Astrocyte of the spinal cord (primary cell): ENCODE results near the gene LSG1.

Experiments
- DNase-seq: peaks from one replicate; pipeline ENCODE4 v3.0.0; 2011; ENCODE audit warnings: low read depth, low spot score
- H3K4me3 ChIP-seq: 2 replicates; pipeline ENCODE4 v1.5.1; 2011; ENCODE audit warnings: low read depth, mild to moderate bottlenecking, low read length, moderate library complexity
- in situ Hi-C: cut with HindIII; loops from 2 replicates; pipeline ENCODE4 v1.10.0; 2017; ENCODE audit warnings: low sequenced_read_pairs
- TF ChIP-seq, protein P1 (sequence below): IDR thresholded peaks from 2 replicates; pipeline ENCODE4 v1.5.1; 2012; ENCODE audit warnings: low read depth, mild to moderate bottlenecking, low read length, inconsistent platforms

The LSG1 gene

DNA sequence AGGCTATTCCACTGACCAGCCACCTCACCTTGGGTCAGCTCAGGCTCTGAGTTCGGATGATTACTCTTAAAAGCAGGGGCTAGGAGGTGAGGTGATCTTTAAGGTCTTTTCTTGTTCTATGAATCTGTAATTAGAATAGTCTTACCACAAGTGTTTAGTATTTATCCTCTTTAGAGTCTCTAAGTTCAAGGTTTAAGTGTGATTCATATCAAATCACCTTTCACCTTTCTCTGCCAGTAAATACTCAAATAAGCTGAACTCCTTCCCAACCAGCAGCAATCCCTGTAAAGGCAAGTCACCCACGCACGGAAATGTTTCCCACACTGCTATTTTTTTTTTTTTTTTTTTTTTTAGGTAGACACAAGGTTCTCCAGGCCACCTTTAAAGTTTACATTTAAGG is 24.2 kb downstream of the LSG1 start:
- in situ Hi-C loops = no loop called here
- no peak for DNase-seq
- TF ChIP-seq, protein P1, sequence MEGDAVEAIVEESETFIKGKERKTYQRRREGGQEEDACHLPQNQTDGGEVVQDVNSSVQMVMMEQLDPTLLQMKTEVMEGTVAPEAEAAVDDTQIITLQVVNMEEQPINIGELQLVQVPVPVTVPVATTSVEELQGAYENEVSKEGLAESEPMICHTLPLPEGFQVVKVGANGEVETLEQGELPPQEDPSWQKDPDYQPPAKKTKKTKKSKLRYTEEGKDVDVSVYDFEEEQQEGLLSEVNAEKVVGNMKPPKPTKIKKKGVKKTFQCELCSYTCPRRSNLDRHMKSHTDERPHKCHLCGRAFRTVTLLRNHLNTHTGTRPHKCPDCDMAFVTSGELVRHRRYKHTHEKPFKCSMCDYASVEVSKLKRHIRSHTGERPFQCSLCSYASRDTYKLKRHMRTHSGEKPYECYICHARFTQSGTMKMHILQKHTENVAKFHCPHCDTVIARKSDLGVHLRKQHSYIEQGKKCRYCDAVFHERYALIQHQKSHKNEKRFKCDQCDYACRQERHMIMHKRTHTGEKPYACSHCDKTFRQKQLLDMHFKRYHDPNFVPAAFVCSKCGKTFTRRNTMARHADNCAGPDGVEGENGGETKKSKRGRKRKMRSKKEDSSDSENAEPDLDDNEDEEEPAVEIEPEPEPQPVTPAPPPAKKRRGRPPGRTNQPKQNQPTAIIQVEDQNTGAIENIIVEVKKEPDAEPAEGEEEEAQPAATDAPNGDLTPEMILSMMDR = no peak
- no peak overlapping the region for H3K4me3 ChIP-seq

DNA sequence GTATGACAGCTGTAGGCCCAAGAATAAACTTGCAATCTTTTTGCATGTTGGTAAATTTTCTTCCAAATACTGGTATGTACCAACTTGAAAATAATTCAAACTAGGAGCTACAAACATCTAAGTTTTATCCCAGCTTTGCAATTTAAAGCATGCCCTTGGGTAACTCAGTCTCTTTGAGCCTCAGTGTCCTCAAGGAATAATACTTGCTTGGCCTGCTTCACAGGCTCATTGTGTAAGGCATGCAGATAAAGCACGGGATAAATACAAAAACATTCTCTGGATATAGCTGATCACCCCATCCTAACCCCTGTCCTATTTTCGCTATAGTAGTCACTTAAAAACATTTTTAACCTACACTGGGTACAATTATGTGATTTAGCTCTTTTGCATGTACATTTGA is 29.2 kb downstream of the LSG1 start:
- TF ChIP-seq, protein P1 = no peak
- no peak overlapping the region for H3K4me3 ChIP-seq
- no peak for DNase-seq
- in situ Hi-C loops = no loop called here

DNA sequence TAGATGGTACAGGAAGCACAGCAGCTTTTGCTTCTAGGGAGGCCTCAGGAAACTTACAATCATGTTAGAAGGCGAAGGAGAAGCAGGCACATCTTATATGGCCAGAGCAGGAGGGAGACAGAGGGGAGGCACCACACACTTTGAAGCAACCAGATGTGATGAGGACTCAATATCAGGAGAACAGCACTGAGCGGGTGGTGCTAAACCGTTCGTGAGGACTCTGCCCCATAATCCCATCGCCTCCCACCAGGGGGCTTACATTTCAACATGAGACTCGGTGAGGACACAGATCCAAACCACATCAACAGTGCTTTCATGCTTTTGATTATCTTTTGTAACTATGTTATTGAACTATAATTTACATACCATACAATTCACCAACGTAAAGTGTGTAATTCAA is 31.2 kb downstream of the LSG1 start:
- peak; percentile 46 for DNase-seq
- TF ChIP-seq, protein P1 = peak; percentile 47
- H3K4me3 ChIP-seq = no peak overlapping the region
- in situ Hi-C loops = no loop called here

DNA sequence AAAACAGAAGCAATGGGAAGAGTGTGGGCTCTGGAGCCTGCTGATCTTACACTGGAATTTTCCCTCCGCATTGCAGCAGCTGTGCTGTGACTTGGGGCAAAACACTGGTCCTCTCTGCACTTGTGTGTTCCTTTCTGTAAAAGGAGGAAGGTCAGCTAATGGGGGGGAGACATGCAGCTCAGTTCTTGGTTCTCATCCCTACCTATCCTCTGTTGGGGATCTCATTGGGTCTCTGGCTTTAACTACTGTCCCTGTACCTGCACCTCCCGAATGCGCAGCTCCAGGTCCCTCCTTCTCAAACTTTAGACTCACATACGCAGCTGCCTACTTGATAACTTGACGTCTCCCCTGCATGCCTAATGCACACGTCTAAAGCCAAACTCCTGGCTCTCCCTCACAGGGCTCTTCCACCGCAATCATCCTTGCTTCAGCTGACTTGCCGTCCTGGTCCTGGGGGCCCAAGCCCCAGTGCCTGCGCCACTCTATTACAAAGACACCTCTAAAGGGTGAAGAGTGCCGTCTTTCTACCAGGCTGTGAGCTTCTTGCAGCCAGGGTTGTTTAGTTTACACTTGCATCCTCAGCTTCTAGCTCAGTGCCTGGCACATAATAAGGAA is 32.9 kb downstream of the LSG1 start:
- TF ChIP-seq, protein P1 = no peak
- H3K4me3 ChIP-seq = no peak overlapping the region
- no peak for DNase-seq
- in situ Hi-C loops = no loop called here

DNA sequence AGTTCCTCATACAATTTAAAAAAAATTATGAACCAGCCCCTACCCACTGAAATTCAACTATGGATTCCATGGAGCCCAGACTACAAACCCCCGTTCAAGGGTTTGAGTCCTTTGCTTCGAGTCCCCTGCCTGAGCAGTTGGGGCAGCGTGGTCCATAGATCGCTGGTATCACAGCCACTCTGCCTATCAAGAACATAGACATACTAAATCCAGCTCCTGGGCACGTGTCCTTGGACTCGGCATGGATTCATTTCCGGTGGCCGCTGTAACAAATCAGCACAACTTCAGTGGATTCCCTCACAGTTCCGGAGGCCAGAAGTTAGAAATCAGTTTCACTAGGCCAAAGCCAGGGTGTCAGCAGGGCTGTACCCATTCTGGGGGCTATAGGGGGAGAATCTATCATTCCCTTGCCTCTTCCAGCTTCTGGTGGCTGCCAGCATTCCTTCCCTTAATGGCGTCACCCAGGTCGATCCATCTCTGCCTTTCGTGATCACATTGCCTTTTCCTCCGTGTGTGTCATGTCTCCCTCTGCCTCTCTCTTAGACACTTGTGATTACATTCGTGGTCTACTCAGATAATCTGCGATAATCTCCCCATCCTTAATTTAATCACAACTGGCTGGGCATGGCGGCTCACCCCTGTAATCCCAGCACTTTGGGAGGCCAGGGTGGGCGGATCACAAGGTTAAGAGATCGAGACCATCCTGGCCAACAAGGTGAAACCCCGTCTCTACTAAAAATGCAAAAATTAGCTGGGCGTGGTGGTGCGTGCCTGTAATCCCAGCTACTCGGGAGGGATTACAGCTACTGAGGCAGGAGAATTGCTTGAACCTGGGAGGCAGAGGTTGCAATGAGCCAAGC is 34.2 kb downstream of the LSG1 start:
- TF ChIP-seq, protein P1 = no peak
- H3K4me3 ChIP-seq = no peak overlapping the region
- no peak for DNase-seq
- in situ Hi-C loops = no loop called here

DNA sequence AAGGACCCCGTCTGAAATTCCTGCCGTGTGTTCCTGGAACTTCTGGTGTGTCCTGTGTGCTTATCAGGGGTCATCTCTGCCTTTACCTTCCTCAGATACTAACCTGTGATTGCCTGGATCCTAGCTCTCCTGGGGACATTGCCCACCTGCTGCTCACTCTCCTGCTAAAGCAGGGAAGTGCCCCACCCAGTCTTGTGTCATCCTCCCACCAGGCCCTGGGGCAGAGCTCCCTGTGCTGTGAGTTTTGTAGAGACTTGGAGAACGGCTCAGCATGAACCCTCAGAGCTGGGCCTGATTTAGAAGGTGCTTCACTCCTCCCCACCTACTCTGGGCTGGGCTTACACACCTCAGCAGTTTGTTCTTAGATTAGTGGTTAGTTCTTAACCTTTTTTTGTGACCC is 34.9 kb downstream of the LSG1 start:
- DNase-seq = no peak
- H3K4me3 ChIP-seq = no peak overlapping the region
- TF ChIP-seq, protein P1 = no peak
- in situ Hi-C loops = no loop called here
